HG02938 (cell line): ENCODE measurements around the gene MALL.
"Not testable (repeated sequence)": the region's sequence is repeated elsewhere in the genome, so short reads cannot be mapped to it uniquely, and the experiment has no call there.

Experiments used
- ATAC-seq: cut with Tn5 transposase; IDR thresholded peaks from one replicate; pipeline ENCODE4 v1.9.1; 2021; ENCODE audit warnings: mild to moderate bottlenecking, moderate library complexity; ENCODE audit not compliant: unreplicated experiment

MALL gene

GRCh38 chr2:110121052-110121334 is 5.4 kb upstream of the MALL start:
- no peak for ATAC-seq

GRCh38 chr2:110120171-110121051 is 4.8 kb upstream of the MALL start:
- no peak for ATAC-seq

GRCh38 chr2:110116033-110116710 is 550 bp upstream of the MALL start:
- ATAC-seq = no peak

- no peak for ATAC-seq
Observed at GRCh38 chr2:110114831-110115255, 779 bp downstream of the MALL start.

GRCh38 chr2:110113961-110114591 is 1.5 kb downstream of the MALL start:
- no peak for ATAC-seq

- ATAC-seq = not testable (repeated sequence)
Observed at GRCh38 chr2:110108291-110108690, 7.3 kb downstream of the MALL start.

GRCh38 chr2:110107092-110108079 is 8.2 kb downstream of the MALL start:
- ATAC-seq = no peak

- no peak for ATAC-seq
Observed at GRCh38 chr2:110106642-110107041, 9.0 kb downstream of the MALL start.

- no peak for ATAC-seq
Observed at GRCh38 chr2:110105608-110106467, 9.8 kb downstream of the MALL start.

GRCh38 chr2:110105183-110105582 is 10.4 kb downstream of the MALL start:
- ATAC-seq = no peak

GRCh38 chr2:110104025-110104771 is 11.4 kb downstream of the MALL start:
- no peak for ATAC-seq

GRCh38 chr2:110103061-110103961 is 12.3 kb downstream of the MALL start:
- no peak for ATAC-seq

- ATAC-seq = no peak
Observed at GRCh38 chr2:110101901-110102803, 13.5 kb downstream of the MALL start.

- no peak for ATAC-seq
Observed at GRCh38 chr2:110101280-110101844, 14.3 kb downstream of the MALL start.

GRCh38 chr2:110100880-110101279 is 14.7 kb downstream of the MALL start:
- ATAC-seq = not testable (repeated sequence)

- ATAC-seq = no peak
Observed at GRCh38 chr2:110100480-110100879, 15.1 kb downstream of the MALL start.
